ENCODE data around the gene COL27A1.

Gene COL27A1

GRCh38 chr9:114246558-114246957, 91.2 kb downstream of the COL27A1 start:
- DNase-seq (ENCODE audit: low read depth in 2 of 2): no peak

- no peak for DNase-seq (ENCODE audit: low read depth in 2 of 2)
Measured at GRCh38 chr9:114247077-114247476, 91.7 kb downstream of the COL27A1 start.

GRCh38 chr9:114247491-114247890, 92.2 kb downstream of the COL27A1 start:
- no peak for DNase-seq (ENCODE audit: low read depth in 2 of 2)

- no peak for DNase-seq (ENCODE audit: low read depth in 2 of 2)
Measured at GRCh38 chr9:114248299-114248707, 93.0 kb downstream of the COL27A1 start.

- DNase-seq (ENCODE audit: low read depth in 2 of 2): no peak
Measured at GRCh38 chr9:114249424-114250234, 94.3 kb downstream of the COL27A1 start.

GRCh38 chr9:114250235-114250568, 94.9 kb downstream of the COL27A1 start:
- DNase-seq (ENCODE audit: low read depth in 2 of 2): no peak

- DNase-seq (ENCODE audit: low read depth in 2 of 2): no peak
Measured at GRCh38 chr9:114250648-114251047, 95.3 kb downstream of the COL27A1 start.

GRCh38 chr9:114252394-114252793, 97.1 kb downstream of the COL27A1 start:
- DNase-seq (ENCODE audit: low read depth in 2 of 2): no peak

GRCh38 chr9:114256827-114257328, 101.5 kb downstream of the COL27A1 start:
- no peak for DNase-seq (ENCODE audit: low read depth in 2 of 2)

GRCh38 chr9:114258218-114258617, 102.9 kb downstream of the COL27A1 start:
- DNase-seq (ENCODE audit: low read depth in 2 of 2): no peak

- no peak for DNase-seq (ENCODE audit: low read depth in 2 of 2)
Measured at GRCh38 chr9:114258866-114259797, 103.8 kb downstream of the COL27A1 start.

GRCh38 chr9:114259798-114260523, 104.6 kb downstream of the COL27A1 start:
- DNase-seq (ENCODE audit: low read depth in 2 of 2): no peak

GRCh38 chr9:114261026-114261425, 105.7 kb downstream of the COL27A1 start:
- no peak for DNase-seq (ENCODE audit: low read depth in 2 of 2)

GRCh38 chr9:114261987-114262386, 106.7 kb downstream of the COL27A1 start:
- no peak for DNase-seq (ENCODE audit: low read depth in 2 of 2)

GRCh38 chr9:114263853-114264510, 108.6 kb downstream of the COL27A1 start:
- no peak for DNase-seq (ENCODE audit: low read depth in 2 of 2)

GRCh38 chr9:114264806-114265550, 109.6 kb downstream of the COL27A1 start:
- DNase-seq (ENCODE audit: low read depth in 2 of 2): no peak

- DNase-seq (ENCODE audit: low read depth in 2 of 2): no peak
Measured at GRCh38 chr9:114266969-114267368, 111.6 kb downstream of the COL27A1 start.

- no peak for DNase-seq (ENCODE audit: low read depth in 2 of 2)
Measured at GRCh38 chr9:114269023-114269422, 113.7 kb downstream of the COL27A1 start.

GRCh38 chr9:114270120-114270975, 115.0 kb downstream of the COL27A1 start:
- DNase-seq (ENCODE audit: low read depth in 2 of 2): no peak
